Activated T-helper 2 cell treated with anti-CD3 and anti-CD28 coated beads, Interferon-gamma antibody, Interleukin-2, Interleukin-4, amounts not matched to agents 10 μg/mL and 5 μg/mL and 100 μg/mL, durations not matched to agents 14 hours and 24 hours and 36 hours (primary cell): Measurements from ENCODE around the gene PUDP. TPM values are rescaled to one million over a fixed set of nuclear protein-coding genes. Genes with fewer than 3 reads are reported as not detected.
"Not testable (repeated sequence)": the region's sequence is repeated elsewhere in the genome, so short reads cannot be mapped to it uniquely, and the experiment has no call there.

Experiments used
- DNase-seq: peaks from one replicate; pipeline ENCODE4 v3.0.0; 2021; ENCODE audit warnings: low spot score
- H3K27ac Mint-ChIP-seq: one replicate; pipeline ENCODE4 v1.8.0; 2021; ENCODE audit warnings: mixed read lengths
- H3K27me3 Mint-ChIP-seq: one replicate; pipeline ENCODE4 v1.8.0; 2021; ENCODE audit warnings: low read depth, mixed read lengths
- H3K36me3 Mint-ChIP-seq: one replicate; pipeline ENCODE4 v1.8.0; 2021; ENCODE audit warnings: low read depth, mixed read lengths
- H3K4me1 Mint-ChIP-seq: one replicate; pipeline ENCODE4 v1.8.0; 2021; ENCODE audit warnings: low read depth, mixed read lengths
- H3K4me3 Mint-ChIP-seq: one replicate; pipeline ENCODE4 v1.8.0; 2021; ENCODE audit warnings: low read depth, mild to moderate bottlenecking, moderate library complexity, mixed read lengths
- H3K9me3 Mint-ChIP-seq: one replicate; pipeline ENCODE4 v1.8.0; 2021; ENCODE audit warnings: mixed read lengths
- intact Hi-C: fragments of 100-400 bp; cut with micrococcal nuclease; formaldehyde crosslinking; loops from one replicate; pipeline ENCODE4 v1.15.1; 2023
- total RNA-seq: library from RNA; stranded (reverse); gene quantifications from 2 replicates; pipeline ENCODE4 v1.2.3, GENCODE V29; 2022

PUDP gene
- total RNA-seq, 1 donor from 2014 or later, result 16.3 TPM

DNA sequence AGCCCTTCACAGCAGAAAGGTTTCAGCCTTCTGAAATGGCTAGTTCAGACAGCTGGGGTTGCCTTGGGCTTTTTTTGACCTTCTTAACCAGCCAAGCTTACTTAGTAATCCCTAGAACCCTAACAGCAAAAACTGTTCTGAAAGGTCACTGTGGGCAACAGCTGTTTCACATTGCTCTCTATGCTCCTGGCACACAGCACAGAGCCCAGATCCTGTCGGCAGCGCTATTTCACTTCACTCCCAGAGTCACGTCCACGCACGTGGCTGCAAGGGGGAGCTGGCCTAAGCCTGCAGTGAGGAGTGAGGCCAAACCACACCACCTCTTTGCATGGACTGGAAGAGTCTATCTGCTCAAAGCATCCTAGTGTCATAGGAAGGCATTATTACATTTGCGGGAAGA lies 32.4 kb downstream of the PUDP start:
- no peaks in the 10 kb centered on the region for H3K27me3 Mint-ChIP-seq
- H3K36me3 Mint-ChIP-seq, result peaks cover 10% of the 10 kb centered on the region
- intact Hi-C loops, result no loop called here
- no peak overlapping the region for H3K4me3 Mint-ChIP-seq
- no peak overlapping the region for H3K27ac Mint-ChIP-seq
- no peak for DNase-seq
- no peaks in the 10 kb centered on the region for H3K9me3 Mint-ChIP-seq
- H3K4me1 Mint-ChIP-seq, result peaks cover 18% of the 10 kb centered on the region

DNA sequence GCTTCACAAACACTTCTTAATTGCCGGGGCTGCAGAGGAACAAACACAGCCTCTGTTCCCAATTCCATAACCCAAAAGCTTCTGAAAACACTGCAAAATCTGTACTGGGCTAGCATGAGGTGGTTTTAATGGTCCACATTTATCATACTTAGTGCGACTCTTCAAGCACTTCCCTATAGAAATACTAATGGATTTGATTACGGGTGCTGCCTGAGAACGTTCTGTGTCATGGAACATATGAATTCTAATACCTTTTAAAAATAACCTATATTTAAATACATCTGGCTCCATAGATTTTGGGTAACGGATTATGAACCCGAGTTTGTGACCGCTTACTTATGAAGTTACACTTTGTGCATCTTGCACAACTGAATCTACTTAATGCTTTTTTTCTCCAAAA lies 35.9 kb downstream of the PUDP start:
- no peaks in the 10 kb centered on the region for H3K9me3 Mint-ChIP-seq
- intact Hi-C loops, result no loop called here
- no peaks in the 10 kb centered on the region for H3K27me3 Mint-ChIP-seq
- H3K4me1 Mint-ChIP-seq, result peaks cover 25% of the 10 kb centered on the region
- no peak for DNase-seq
- H3K4me3 Mint-ChIP-seq, result no peak overlapping the region
- peaks cover 7% of the 10 kb centered on the region for H3K36me3 Mint-ChIP-seq
- no peak overlapping the region for H3K27ac Mint-ChIP-seq

DNA sequence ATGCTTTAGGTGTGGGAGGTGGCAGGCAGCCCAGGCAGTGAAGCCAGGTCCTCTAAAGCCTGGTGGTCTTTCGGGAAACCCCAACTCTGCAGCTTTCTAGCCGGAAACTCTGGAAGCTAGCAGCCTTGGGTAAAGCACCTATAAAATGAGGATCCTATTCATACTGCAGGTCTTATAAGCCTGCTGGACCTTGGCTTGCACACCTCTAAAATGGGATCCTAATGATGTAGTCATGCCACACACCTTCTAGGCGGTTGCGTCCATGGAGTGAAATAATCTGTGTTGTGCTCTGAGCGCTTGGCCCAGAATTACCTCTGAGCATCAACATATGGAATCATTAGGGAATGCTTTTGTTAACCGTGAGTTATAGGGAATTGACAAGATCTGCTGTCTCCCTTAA lies 36.4 kb downstream of the PUDP start:
- no peak overlapping the region for H3K4me3 Mint-ChIP-seq
- H3K36me3 Mint-ChIP-seq, result peaks cover 4% of the 10 kb centered on the region
- no peak overlapping the region for H3K27ac Mint-ChIP-seq
- H3K27me3 Mint-ChIP-seq, result no peaks in the 10 kb centered on the region
- H3K4me1 Mint-ChIP-seq, result peaks cover 24% of the 10 kb centered on the region
- intact Hi-C loops, result no loop called here
- no peak for DNase-seq
- H3K9me3 Mint-ChIP-seq, result no peaks in the 10 kb centered on the region

DNA sequence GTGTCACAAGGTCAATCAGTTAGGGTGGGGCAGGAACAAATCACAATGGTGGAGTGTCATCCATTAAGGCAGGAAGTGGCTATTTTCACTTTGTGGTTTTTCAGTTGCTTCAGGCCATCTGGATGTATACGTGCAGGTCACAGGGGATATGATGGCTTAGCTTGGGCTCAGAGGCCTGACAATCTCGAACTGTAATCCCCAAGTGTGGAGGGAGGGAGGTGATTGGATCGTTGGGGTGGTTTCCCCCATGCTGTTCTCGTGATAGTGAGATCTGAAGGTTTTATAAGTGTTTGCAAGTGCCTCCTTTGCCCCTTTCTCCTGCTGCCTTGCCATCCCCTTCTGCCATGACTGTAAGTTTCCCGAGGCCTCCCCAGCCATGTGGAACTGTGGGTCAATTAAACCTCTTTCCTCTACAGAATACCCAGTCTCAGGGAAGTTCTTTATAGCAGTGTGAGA lies 37.1 kb downstream of the PUDP start:
- Mint-ChIP-seq H3K9me3 (no peaks in the 10 kb centered on the region), H3K4me1 (peaks cover 24% of the 10 kb centered on the region), H3K4me3 (no peak overlapping the region), H3K36me3 (peaks cover 4% of the 10 kb centered on the region), H3K27ac (peak overlapping the region; percentile 36), H3K27me3 (no peaks in the 10 kb centered on the region)
- intact Hi-C loops, result no loop called here
- no peak for DNase-seq

DNA sequence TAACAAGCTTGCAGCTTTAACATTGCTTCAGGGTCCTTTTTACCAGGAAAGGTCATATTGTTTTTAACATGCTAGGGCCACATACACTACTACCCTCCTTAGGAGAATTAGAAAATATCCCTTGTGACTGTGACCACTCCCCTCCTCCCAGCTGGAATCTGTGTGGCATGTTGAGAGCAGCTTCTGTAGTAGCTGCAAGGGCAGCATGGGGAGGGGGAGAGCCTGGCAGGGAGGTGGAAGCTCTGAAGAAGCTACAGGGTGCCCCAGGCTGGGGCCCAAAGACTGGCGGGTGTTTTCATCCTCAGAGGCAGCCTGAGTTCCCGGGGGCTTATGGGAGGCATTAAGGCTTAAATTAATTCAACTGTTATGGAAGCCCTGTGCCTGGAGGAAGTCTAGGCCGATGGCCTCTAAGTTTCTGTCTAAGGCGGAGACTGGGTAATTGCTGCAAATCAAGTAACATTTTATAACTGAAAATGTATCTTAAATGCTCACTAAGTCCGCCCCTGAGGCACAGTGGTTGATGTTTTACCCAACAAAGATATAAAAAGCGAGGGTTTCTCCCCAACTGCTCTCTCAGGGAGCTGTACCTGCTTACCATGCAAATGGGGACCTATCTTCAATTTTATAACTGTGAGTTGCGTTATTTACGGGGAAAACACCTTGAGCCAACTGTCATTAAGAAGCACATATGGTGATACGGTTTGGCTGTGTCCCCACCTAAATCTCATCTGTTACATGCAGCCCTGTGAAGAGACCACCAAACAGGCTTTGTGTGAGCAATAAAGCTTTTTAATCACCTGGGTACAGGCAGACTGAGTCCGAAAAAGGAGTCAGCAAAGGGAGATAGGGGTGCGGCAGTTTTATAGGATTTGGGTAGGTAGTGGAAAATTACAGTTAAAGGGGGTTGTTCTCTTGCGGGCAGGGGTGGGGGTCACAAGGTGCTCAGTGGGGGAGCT lies 37.8 kb downstream of the PUDP start:
- H3K27me3 Mint-ChIP-seq, result no peaks in the 10 kb centered on the region
- no peaks in the 10 kb centered on the region for H3K9me3 Mint-ChIP-seq
- H3K36me3 Mint-ChIP-seq, result peaks cover 4% of the 10 kb centered on the region
- H3K4me1 Mint-ChIP-seq, result peaks cover 20% of the 10 kb centered on the region
- H3K4me3 Mint-ChIP-seq, result no peak overlapping the region
- intact Hi-C loops, result no loop called here
- DNase-seq, result no peak
- H3K27ac Mint-ChIP-seq, result peak overlapping the region; percentile 52

DNA sequence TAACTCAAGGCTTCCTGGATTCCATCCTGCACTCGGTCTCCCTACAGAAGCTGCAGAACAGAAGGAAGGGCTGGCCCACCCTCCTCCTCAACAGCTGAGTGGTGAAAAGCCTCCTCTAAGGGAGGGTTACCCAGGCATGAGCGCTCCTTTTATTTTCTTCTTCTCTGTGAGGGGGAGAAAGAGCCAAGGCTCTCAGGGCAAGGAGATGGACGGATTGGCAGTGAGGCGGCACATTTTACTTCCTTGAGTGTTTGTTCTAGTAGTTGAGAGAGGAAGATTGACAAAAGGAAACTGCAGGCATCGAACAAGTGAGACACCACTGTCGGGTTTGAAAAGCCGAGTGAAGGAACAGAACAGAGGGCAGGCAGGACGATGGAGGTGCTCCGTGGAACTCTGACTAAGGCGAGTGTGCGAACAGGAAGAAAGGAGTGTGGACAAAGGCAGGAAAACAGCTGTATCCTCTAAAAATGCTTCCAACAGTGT lies 38.9 kb downstream of the PUDP start:
- intact Hi-C loops, result no loop called here
- Mint-ChIP-seq H3K4me1 (peaks cover 20% of the 10 kb centered on the region), H3K27me3 (no peaks in the 10 kb centered on the region), H3K4me3 (peak overlapping the region; percentile 67), H3K36me3 (peaks cover 7% of the 10 kb centered on the region), H3K27ac (no peak overlapping the region), H3K9me3 (no peaks in the 10 kb centered on the region)
- no peak for DNase-seq

DNA sequence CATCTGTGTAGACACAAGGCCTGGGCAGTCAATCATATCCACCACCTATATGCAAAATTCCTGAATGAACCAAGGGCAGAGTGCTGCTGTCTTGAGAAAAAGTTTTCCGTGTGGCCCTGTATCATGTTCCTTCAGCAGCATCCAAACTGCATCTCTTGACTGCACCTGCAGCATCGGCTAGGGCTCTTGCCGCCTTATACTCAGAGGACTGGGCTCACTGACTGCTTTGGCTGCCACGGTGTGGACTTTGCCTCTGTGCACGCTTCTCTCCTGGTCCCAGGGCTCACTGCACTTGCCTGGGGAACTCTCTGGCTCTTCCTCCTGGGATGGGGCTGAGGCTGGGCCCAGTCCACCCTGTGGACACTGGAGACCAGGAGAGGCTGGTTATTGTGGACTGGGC lies 39.9 kb downstream of the PUDP start:
- Mint-ChIP-seq H3K4me3 (no peak overlapping the region), H3K36me3 (peaks cover 14% of the 10 kb centered on the region), H3K27ac (no peak overlapping the region), H3K27me3 (no peaks in the 10 kb centered on the region), H3K9me3 (peaks cover 4% of the 10 kb centered on the region), H3K4me1 (peaks cover 20% of the 10 kb centered on the region)
- no peak for DNase-seq
- intact Hi-C loops, result no loop called here

DNA sequence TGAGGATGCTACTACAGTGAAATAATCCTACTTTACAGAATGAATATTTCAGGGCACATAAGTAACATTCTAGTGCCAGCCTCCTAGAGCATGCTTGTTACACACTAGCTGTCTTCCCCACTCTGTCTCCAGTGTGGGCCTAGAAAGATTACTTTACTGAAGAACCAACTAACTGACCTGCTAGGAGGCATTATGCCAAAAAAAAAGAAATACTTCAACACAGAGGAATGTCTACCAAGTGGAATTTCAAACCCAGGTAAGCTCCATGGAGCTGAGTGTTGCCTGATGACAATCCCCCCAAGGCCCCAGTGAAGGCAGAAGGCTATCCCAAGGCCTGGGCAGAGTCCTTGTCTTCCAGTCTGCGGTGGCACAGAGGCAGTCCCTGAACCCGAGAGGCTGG lies 41.3 kb downstream of the PUDP start:
- intact Hi-C loops, result no loop called here
- DNase-seq, result no peak
- peaks cover 8% of the 10 kb centered on the region for H3K9me3 Mint-ChIP-seq
- no peak overlapping the region for H3K27ac Mint-ChIP-seq
- no peaks in the 10 kb centered on the region for H3K27me3 Mint-ChIP-seq
- peaks cover 20% of the 10 kb centered on the region for H3K4me1 Mint-ChIP-seq
- no peak overlapping the region for H3K4me3 Mint-ChIP-seq
- peaks cover 27% of the 10 kb centered on the region for H3K36me3 Mint-ChIP-seq

DNA sequence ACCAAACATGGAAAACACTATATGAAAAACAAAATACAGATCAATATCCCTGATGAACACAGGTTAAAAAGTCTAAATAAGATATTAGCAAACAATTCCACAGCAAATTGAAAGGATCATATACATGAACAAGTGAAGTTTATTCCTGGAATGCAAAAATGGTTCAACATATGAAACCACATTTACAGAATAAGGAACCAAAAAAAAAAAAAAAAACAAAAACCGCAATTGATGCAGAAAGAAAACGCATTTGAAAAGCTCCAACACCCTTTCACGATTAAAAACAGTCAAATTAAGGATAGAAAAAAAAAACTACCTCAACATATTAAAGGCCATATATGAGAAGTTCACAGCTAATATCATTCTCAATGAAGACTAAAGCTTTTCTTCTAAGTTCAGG lies 45.8 kb downstream of the PUDP start:
- no peak overlapping the region for H3K4me3 Mint-ChIP-seq
- H3K27me3 Mint-ChIP-seq, result no peaks in the 10 kb centered on the region
- no peak for DNase-seq
- H3K36me3 Mint-ChIP-seq, result peaks cover 38% of the 10 kb centered on the region
- H3K4me1 Mint-ChIP-seq, result no peaks in the 10 kb centered on the region
- intact Hi-C loops, result no loop called here
- H3K27ac Mint-ChIP-seq, result no peak overlapping the region
- H3K9me3 Mint-ChIP-seq, result peaks cover 8% of the 10 kb centered on the region

DNA sequence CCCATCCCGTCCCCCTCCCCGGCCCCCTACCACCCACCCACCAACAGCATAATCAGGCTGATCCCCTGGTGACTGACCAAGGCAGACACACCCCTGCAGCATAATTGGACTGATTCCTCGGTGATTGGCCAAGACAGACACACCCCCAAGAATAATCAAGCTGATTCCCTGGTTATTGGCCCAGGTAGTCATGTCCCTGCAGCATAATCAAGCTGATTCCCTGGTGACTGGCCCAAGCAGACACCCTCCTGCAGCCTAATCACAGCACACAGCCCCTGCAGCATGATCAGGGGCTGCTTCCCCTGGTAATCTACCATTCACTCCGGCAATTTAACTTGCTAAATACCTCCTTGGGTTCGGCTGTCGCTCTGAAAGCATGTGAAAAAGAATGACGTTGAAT lies 47.9 kb downstream of the PUDP start:
- Mint-ChIP-seq H3K36me3 (peaks cover 37% of the 10 kb centered on the region), H3K4me1 (no peaks in the 10 kb centered on the region), H3K27me3 (no peaks in the 10 kb centered on the region), H3K9me3 (peaks cover 8% of the 10 kb centered on the region), H3K27ac (no peak overlapping the region), H3K4me3 (no peak overlapping the region)
- intact Hi-C loops, result no loop called here
- DNase-seq, result no peak

DNA sequence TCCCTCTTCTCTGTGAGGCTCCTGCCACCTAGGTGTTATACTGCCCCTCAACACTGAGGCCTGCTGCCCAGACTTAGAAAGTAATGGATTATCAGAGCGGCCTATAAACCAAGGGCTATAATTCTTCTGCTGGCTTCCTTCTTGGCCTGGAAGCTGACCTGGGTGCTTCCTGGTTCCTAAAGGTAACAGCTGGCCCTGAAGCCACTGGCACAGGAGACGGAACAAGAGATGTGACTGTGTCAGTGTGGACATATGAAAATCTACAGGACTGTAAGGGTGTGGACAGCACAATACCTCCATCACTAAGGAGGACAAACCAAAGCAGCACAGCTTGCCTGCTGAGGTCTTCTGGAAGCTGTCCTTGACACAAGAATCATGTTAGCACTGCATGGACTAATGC lies 52.3 kb downstream of the PUDP start:
- H3K36me3 Mint-ChIP-seq, H3K27ac Mint-ChIP-seq, intact Hi-C loops, H3K9me3 Mint-ChIP-seq, DNase-seq, H3K27me3 Mint-ChIP-seq, H3K4me3 Mint-ChIP-seq: not testable (repeated sequence)
- peaks cover 11% of the 10 kb centered on the region for H3K4me1 Mint-ChIP-seq

DNA sequence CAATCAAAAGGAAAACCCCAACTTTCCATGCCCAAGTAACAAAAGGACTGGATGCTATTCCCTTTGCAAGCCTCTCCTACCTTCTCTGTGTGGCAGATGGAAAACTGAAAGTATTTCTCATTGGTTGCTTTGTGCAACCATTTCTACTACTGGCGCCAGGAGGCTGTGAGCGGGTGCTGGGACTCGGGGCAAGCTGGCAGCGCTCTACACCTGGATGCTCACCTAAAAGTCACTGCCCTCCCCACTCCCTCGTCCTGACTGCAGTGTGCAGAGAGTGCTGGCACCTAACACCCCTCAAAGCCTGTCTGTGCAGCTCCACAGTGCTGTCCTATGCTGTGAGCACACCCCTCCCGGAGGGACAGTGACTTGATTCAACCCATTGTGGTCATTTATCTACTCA lies 54.6 kb downstream of the PUDP start:
- no peaks in the 10 kb centered on the region for H3K9me3 Mint-ChIP-seq
- intact Hi-C loops, result no loop called here
- H3K4me1 Mint-ChIP-seq, result peaks cover 26% of the 10 kb centered on the region
- H3K27ac Mint-ChIP-seq, result no peak overlapping the region
- no peak for DNase-seq
- peaks cover 4% of the 10 kb centered on the region for H3K36me3 Mint-ChIP-seq
- no peaks in the 10 kb centered on the region for H3K27me3 Mint-ChIP-seq
- H3K4me3 Mint-ChIP-seq, result no peak overlapping the region

DNA sequence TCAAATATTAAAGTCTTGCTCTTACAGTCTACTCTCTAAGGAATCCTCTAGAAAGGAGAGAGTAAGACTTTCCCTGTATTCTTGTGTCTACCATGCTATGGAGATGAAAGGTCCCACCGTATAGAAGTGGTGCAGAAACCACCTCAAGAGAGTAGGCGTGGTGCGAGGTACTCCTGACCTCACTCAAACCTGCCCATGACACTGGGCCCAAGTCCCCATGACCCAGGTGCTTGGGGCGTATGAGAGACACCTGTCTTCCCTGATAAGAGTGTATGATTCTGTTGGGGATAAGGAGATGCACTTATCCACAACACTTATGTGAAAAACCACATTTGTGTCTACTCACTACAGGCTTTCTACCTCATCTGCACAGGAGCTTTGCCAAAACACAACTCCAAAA lies 55.4 kb downstream of the PUDP start:
- Mint-ChIP-seq H3K27me3 (no peaks in the 10 kb centered on the region), H3K9me3 (no peaks in the 10 kb centered on the region), H3K4me1 (peaks cover 26% of the 10 kb centered on the region), H3K36me3 (peaks cover 3% of the 10 kb centered on the region), H3K27ac (no peak overlapping the region), H3K4me3 (no peak overlapping the region)
- no peak for DNase-seq
- intact Hi-C loops, result no loop called here
